ENCODE results near the gene OR52I2.

Gene OR52I2

GRCh38 chr11:4581443-4581842 is at the start of gene OR52I2:
OR52I2 (plus strand) TSS chr11:4581743.
- FAIRE-seq, result no peak
- TF ChIP-seq CTCF (IDR thresholded peaks at IDR 0.05; ENCODE audit: insufficient read depth, missing control alignments), result no peak
- DNase-seq (ENCODE audit: insufficient read length, low spot score), result no peak

- FAIRE-seq, result no peak
- TF ChIP-seq CTCF (IDR thresholded peaks at IDR 0.05; ENCODE audit: insufficient read depth, missing control alignments), result peak; percentile 58
- no peak for DNase-seq (ENCODE audit: insufficient read length, low spot score)
Observed at GRCh38 chr11:4539603-4540219, 41.8 kb upstream of the OR52I2 start.

GRCh38 chr11:4541071-4541470 is 40.5 kb upstream of the OR52I2 start:
- DNase-seq (ENCODE audit: insufficient read length, low spot score) (no peak), FAIRE-seq (no peak)
- no peak for TF ChIP-seq CTCF (IDR thresholded peaks at IDR 0.05; ENCODE audit: insufficient read depth, missing control alignments)

GRCh38 chr11:4543561-4543960 is 38.0 kb upstream of the OR52I2 start:
- no peak for DNase-seq (ENCODE audit: insufficient read length, low spot score)
- no peak for TF ChIP-seq CTCF (IDR thresholded peaks at IDR 0.05; ENCODE audit: insufficient read depth, missing control alignments)
- FAIRE-seq, result no peak

- TF ChIP-seq CTCF (IDR thresholded peaks at IDR 0.05; ENCODE audit: insufficient read depth, missing control alignments), result no peak
- no peak for DNase-seq (ENCODE audit: insufficient read length, low spot score)
- no peak for FAIRE-seq
Observed at GRCh38 chr11:4544891-4545290, 36.7 kb upstream of the OR52I2 start, which contains the start of gene OR52M1. OR52M1 (plus strand) TSS chr11:4545191; CDS start chr11:4545191, 0 bp downstream.

GRCh38 chr11:4546878-4547277 is 34.7 kb upstream of the OR52I2 start:
- FAIRE-seq, result no peak
- DNase-seq (ENCODE audit: insufficient read length, low spot score), result no peak
- no peak for TF ChIP-seq CTCF (IDR thresholded peaks at IDR 0.05; ENCODE audit: insufficient read depth, missing control alignments)

GRCh38 chr11:4547416-4547815 is 34.1 kb upstream of the OR52I2 start:
- no peak for FAIRE-seq
- no peak for TF ChIP-seq CTCF (IDR thresholded peaks at IDR 0.05; ENCODE audit: insufficient read depth, missing control alignments)
- DNase-seq (ENCODE audit: insufficient read length, low spot score), result no peak

Measured in D721Med (cell line).